BJ (cell line): Measurements from ENCODE around the gene CAST. TPM values are rescaled to one million over a fixed set of nuclear protein-coding genes. Genes with fewer than 3 reads are reported as not detected.

ENCODE experiments used
- CTCF ChIA-PET: fragments of 350-600 bp; formaldehyde crosslinking; extraction: SDS; loops from one replicate; lab custom pipeline; 2021; ENCODE audit warnings: antibody characterized with exemption, inconsistent platforms; lab: Yijun Ruan, JAX
- POLR2A ChIA-PET: fragments of 300-600 bp; sonication (Branson Sonifier 250); formaldehyde crosslinking; extraction: SDS; loops from one replicate; lab custom pipeline; 2021; ENCODE audit warnings: antibody characterized with exemption; lab: Charles Lee
- DNase-seq: peaks from one replicate; pipeline ENCODE4 v3.0.0-alpha.2; 2011; ENCODE audit warnings: low read depth
- H3K27me3 ChIP-seq: 2 replicates; pipeline ENCODE4 v1.6.0; 2011; ENCODE audit warnings: low read length; ENCODE audit not compliant: control insufficient read depth, insufficient read depth
- H3K36me3 ChIP-seq: 2 replicates; pipeline ENCODE4 v1.5.1; 2011; ENCODE audit warnings: low read length; ENCODE audit not compliant: control insufficient read depth, insufficient read depth
- H3K4me3 ChIP-seq: 2 replicates; pipeline ENCODE4 v1.5.1; 2011; ENCODE audit warnings: low read depth, mild to moderate bottlenecking, control low read depth, low read length
- polyA plus RNA-seq: library from polyadenylated mRNA; depleted of rRNA; stranded (reverse); fragments of >200 nt; gene quantifications from 2 replicates; pipeline ENCODE4 v1.2.3, GENCODE V29; 2011
- TF ChIP-seq, protein P1 (sequence below): IDR thresholded peaks from 2 replicates; pipeline ENCODE4 v1.5.1; 2011; ENCODE audit warnings: low read depth, mild to moderate bottlenecking, control low read depth, inconsistent platforms, low read length, moderate library complexity; ENCODE audit not compliant: insufficient read depth

Gene CAST
- polyA plus RNA-seq, 1 experiment, result 112 TPM

DNA sequence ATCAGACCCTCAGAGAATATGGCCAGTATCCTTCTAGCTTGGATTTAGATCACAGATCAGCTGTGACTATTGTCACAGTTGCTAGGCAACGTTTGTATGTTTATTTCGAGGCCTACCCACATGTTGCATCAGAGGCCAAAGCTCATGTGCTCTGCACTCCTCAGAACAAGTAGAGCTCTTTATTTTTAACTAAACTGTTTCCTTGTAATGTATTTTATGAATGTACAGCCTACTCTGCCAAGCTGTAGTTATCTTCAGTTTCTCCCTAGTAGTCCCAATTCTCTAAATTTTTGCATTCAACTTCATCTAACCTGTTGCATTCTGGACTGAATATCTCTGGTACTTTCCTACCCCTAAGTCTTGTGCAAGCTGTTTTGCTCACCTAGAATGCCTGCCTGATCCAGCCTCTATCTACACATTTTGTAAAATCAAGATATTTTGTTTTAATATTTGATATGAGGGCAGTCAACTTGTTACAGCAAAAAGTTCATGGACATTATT, 52.8 kb downstream of the CAST start:
- ChIA-PET CTCF (interaction anchor here (1.3 to 1.4 kb wide), 2 partner anchors 13 to 101 kb away, joined by 5 read pairs; no protein-coding TSS in a partner anchor), POLR2A (interaction anchor here (0.5 to 0.6 kb wide), 2 partner anchors 101 to 1139 kb away, joined by 3 read pairs; no protein-coding TSS in a partner anchor)
- DNase-seq, result peak; percentile 68
- Histone ChIP-seq H3K4me3 (no peak overlapping the region), H3K27me3 (no peaks in the 10 kb centered on the region), H3K36me3 (no peaks in the 10 kb centered on the region)
- TF ChIP-seq, protein P1, sequence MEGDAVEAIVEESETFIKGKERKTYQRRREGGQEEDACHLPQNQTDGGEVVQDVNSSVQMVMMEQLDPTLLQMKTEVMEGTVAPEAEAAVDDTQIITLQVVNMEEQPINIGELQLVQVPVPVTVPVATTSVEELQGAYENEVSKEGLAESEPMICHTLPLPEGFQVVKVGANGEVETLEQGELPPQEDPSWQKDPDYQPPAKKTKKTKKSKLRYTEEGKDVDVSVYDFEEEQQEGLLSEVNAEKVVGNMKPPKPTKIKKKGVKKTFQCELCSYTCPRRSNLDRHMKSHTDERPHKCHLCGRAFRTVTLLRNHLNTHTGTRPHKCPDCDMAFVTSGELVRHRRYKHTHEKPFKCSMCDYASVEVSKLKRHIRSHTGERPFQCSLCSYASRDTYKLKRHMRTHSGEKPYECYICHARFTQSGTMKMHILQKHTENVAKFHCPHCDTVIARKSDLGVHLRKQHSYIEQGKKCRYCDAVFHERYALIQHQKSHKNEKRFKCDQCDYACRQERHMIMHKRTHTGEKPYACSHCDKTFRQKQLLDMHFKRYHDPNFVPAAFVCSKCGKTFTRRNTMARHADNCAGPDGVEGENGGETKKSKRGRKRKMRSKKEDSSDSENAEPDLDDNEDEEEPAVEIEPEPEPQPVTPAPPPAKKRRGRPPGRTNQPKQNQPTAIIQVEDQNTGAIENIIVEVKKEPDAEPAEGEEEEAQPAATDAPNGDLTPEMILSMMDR, result no peak

DNA sequence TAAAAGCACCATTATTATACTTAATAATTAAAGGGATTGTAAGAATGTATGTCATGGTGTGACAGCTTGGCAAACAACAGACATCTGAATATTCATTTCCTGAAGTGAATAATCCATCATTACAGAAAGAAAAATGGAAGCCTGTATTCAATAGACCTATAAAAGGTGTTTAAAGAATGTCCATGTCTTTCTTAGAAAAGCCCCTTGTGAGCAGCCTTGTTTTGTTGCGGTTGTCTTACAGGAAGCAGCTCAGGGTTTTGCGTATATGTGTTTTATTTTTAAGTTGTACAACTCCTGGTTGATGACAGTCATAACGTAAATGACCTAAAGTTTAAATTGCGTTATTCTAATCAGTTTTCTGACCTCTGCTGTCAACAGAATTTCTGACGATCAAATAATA, 53.8 kb downstream of the CAST start:
- ChIA-PET CTCF (interaction anchor here (0.6 to 1.4 kb wide), 3 partner anchors 37 to 425 kb away, joined by 3 to 5 read pairs (median 3); no protein-coding TSS in a partner anchor), POLR2A (no interaction called here)
- Histone ChIP-seq H3K36me3 (no peaks in the 10 kb centered on the region), H3K27me3 (no peaks in the 10 kb centered on the region), H3K4me3 (no peak overlapping the region)
- TF ChIP-seq, protein P1, result no peak
- no peak for DNase-seq

DNA sequence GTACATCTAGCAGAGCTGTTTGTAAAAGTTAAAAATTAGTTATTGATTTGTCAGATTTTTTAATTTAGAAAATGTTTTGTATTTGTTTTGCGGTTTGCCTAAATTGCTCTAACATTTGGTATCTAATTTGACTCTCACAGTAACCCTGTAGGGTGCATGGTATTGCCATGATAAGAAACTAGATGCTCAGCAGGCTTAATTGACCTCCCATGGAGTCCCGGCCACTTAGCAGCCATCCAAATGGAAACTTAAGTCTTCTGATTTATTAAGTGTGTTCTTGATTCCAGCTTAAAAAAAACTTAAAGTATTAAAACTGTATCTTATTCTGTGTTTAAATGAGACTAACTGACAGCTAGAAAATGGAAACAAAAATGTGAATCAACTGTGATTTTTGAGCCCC, 54.5 kb downstream of the CAST start:
- TF ChIP-seq, protein P1, result no peak
- no peaks in the 10 kb centered on the region for H3K27me3 ChIP-seq
- CTCF ChIA-PET, result interaction anchor here (1.1 kb wide), 1 partner anchor 36 kb away, joined by 3 read pairs; no protein-coding TSS in a partner anchor
- H3K36me3 ChIP-seq, result no peaks in the 10 kb centered on the region
- POLR2A ChIA-PET, result no interaction called here
- DNase-seq, result no peak
- no peak overlapping the region for H3K4me3 ChIP-seq

DNA sequence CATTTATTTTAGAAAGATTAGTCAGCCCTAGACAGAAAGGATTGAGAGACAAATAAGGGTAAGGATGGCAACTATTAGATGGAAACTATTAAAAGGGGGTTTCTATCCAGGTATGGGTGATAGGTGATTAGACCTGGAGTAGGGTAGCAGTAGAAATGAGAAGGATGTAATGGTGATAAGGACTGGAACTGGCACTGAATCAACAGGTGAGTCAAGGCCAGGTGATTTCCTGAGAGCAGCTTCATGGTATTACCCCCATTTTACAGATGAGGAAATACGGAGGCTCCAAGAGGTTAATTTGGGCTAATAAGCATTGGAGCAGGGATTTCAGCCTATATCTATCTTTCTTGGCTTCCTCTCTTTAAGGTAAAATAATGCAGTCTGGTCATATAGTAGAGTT, 55.7 kb downstream of the CAST start:
- Histone ChIP-seq H3K4me3 (no peak overlapping the region), H3K27me3 (no peaks in the 10 kb centered on the region), H3K36me3 (no peaks in the 10 kb centered on the region)
- TF ChIP-seq, protein P1, result no peak
- ChIA-PET POLR2A (no interaction called here), CTCF (no interaction called here)
- DNase-seq, result no peak

DNA sequence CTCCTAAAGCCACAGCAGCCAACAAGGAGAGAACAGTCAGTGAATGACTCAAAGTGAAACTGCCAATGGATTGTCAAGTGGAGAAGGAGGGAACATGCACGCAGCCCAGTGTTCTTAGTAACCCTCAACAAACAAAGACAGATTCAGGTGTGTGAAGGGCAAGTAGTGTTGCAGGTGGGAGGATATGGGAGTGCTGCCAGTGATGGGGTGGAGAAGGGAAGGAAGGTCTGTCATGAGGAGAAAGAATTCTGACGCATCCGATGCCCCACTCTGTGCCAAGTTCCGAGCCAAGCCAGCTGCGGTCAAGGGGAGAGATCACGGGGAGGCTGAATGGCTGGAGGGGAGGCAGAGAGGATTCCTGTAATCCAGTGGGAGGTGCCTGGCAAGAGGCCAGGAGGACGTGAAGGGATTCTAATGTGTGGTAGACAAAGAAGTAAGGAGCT, 56.5 kb downstream of the CAST start:
- Histone ChIP-seq H3K4me3 (no peak overlapping the region), H3K36me3 (no peaks in the 10 kb centered on the region), H3K27me3 (no peaks in the 10 kb centered on the region)
- ChIA-PET CTCF (interaction anchor here (1.5 kb wide), 1 partner anchor 100 kb away, joined by 5 read pairs; no protein-coding TSS in a partner anchor), POLR2A (no interaction called here)
- no peak for DNase-seq
- TF ChIP-seq, protein P1, result no peak
